ENCODE measurements around the gene KCNJ11. TPM values are rescaled to one million over a fixed set of nuclear protein-coding genes. Genes with fewer than 3 reads are reported as not detected.

Gene KCNJ11
- total RNA-seq, 1 experiment from 2014 or later = 7.5 TPM

DNA sequence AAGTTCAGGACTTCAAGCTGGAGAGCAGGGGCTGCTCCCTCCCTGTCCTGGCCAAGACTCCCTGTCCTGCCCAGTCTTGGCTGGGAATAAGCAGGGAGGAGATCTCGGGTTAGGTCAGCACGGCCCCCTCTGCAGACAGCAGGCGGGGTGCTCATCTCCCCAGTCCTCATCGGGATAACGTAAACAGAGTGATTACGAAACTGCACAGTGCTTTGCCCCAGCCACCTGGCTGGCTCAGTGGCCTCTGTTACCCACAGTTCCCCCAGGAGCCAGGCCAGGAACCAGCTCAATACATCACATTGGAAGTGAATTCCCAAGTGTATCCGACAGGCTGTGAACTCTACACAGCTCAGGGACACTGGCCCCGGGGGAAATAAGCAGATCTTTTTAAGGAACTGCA lies 42.7 kb upstream of the KCNJ11 start:
- RAD21 ChIA-PET (ENCODE audit: low non-redundant PET in 1 of 2, low total read pairs in 2 of 2, uncharacterized antibody in 2 of 2, unreplicated experiment in 2 of 2) = no interaction called here
- Histone ChIP-seq H3K79me2 (ENCODE audit: insufficient read depth, low read length) (no peaks in the 10 kb centered on the region), H3K27ac (ENCODE audit: low read depth, low read length) (no peak overlapping the region), H3K4me1 (ENCODE audit: control insufficient read depth in 1 of 2, insufficient read depth in 2 of 2, low read length in 2 of 2) (no peaks in the 10 kb centered on the region), H3K9ac (ENCODE audit: low read length) (no peak overlapping the region), H4K20me1 (ENCODE audit: insufficient read depth) (no peaks in the 10 kb centered on the region), H3K4me3 (replicated peaks in 1 of 2; ENCODE audit: low read depth in 1 of 2, low read length in 2 of 2) (no peak overlapping the region), H3K9me2 (ENCODE audit: insufficient read depth) (no peaks in the 10 kb centered on the region), H3K27me3 (ENCODE audit: insufficient read depth, low read length) (no peaks in the 10 kb centered on the region), H3K36me3 (ENCODE audit: control insufficient read depth in 1 of 2, insufficient read depth in 2 of 2, low read length in 2 of 2) (no peaks in the 10 kb centered on the region), H3K4me2 (ENCODE audit: low read length) (no peak overlapping the region), H2AFZ (ENCODE audit: low read depth, low read length, poor library complexity, severe bottlenecking) (no peak overlapping the region), H3K9me3 (ENCODE audit: control insufficient read depth in 1 of 2, insufficient read depth in 1 of 2, low read depth in 1 of 2, low read length in 2 of 2) (no peaks in the 10 kb centered on the region)
- no peak for TF ChIP-seq POLR2AphosphoS5 (IDR thresholded peaks at IDR 0.05; ENCODE audit: low read depth, low read length)
- TF ChIP-seq, protein P1, sequence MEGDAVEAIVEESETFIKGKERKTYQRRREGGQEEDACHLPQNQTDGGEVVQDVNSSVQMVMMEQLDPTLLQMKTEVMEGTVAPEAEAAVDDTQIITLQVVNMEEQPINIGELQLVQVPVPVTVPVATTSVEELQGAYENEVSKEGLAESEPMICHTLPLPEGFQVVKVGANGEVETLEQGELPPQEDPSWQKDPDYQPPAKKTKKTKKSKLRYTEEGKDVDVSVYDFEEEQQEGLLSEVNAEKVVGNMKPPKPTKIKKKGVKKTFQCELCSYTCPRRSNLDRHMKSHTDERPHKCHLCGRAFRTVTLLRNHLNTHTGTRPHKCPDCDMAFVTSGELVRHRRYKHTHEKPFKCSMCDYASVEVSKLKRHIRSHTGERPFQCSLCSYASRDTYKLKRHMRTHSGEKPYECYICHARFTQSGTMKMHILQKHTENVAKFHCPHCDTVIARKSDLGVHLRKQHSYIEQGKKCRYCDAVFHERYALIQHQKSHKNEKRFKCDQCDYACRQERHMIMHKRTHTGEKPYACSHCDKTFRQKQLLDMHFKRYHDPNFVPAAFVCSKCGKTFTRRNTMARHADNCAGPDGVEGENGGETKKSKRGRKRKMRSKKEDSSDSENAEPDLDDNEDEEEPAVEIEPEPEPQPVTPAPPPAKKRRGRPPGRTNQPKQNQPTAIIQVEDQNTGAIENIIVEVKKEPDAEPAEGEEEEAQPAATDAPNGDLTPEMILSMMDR (IDR thresholded peaks at IDR 0.05 in 2 of 3, conservative IDR thresholded peaks at IDR 0.05 in 1 of 3; ENCODE audit: borderline replicate concordance in 1 of 3, insufficient read depth in 1 of 3, low read depth in 2 of 3, low read length in 2 of 3) = no peak
- no peak for TF ChIP-seq YY1 (IDR thresholded peaks at IDR 0.05; ENCODE audit: extremely low read depth, insufficient replicate concordance, low read depth, low read length)
- TF ChIP-seq SP1 (IDR thresholded peaks at IDR 0.05; ENCODE audit: low read depth) = no peak
- no peak for TF ChIP-seq EZH2 (IDR thresholded peaks at IDR 0.05)
- no peak for TF ChIP-seq FOSL1 (IDR thresholded peaks at IDR 0.05; ENCODE audit: low read depth)
- TF ChIP-seq SRF (IDR thresholded peaks at IDR 0.05; ENCODE audit: low read depth) = no peak
- no peak for TF ChIP-seq CEBPB (IDR thresholded peaks at IDR 0.05; ENCODE audit: low read depth)
- TF ChIP-seq EGR1 (IDR thresholded peaks at IDR 0.05; ENCODE audit: low read depth) = no peak
- TF ChIP-seq, protein P2, sequence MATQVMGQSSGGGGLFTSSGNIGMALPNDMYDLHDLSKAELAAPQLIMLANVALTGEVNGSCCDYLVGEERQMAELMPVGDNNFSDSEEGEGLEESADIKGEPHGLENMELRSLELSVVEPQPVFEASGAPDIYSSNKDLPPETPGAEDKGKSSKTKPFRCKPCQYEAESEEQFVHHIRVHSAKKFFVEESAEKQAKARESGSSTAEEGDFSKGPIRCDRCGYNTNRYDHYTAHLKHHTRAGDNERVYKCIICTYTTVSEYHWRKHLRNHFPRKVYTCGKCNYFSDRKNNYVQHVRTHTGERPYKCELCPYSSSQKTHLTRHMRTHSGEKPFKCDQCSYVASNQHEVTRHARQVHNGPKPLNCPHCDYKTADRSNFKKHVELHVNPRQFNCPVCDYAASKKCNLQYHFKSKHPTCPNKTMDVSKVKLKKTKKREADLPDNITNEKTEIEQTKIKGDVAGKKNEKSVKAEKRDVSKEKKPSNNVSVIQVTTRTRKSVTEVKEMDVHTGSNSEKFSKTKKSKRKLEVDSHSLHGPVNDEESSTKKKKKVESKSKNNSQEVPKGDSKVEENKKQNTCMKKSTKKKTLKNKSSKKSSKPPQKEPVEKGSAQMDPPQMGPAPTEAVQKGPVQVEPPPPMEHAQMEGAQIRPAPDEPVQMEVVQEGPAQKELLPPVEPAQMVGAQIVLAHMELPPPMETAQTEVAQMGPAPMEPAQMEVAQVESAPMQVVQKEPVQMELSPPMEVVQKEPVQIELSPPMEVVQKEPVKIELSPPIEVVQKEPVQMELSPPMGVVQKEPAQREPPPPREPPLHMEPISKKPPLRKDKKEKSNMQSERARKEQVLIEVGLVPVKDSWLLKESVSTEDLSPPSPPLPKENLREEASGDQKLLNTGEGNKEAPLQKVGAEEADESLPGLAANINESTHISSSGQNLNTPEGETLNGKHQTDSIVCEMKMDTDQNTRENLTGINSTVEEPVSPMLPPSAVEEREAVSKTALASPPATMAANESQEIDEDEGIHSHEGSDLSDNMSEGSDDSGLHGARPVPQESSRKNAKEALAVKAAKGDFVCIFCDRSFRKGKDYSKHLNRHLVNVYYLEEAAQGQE (IDR thresholded peaks at IDR 0.05; ENCODE audit: low read depth) = no peak
- no peak for TF ChIP-seq SIN3A (IDR thresholded peaks at IDR 0.05; ENCODE audit: low read depth)
- no peak for TF ChIP-seq EZH2phosphoT487 (IDR thresholded peaks at IDR 0.05; ENCODE audit: borderline replicate concordance)
- no peak for TF ChIP-seq ZNF274 (IDR thresholded peaks at IDR 0.05; ENCODE audit: low read depth, low read length)
- TF ChIP-seq ZFX (IDR thresholded peaks at IDR 0.05) = no peak
- TF ChIP-seq RAD21 (IDR thresholded peaks at IDR 0.05; ENCODE audit: low read depth) = no peak
- TF ChIP-seq, protein P3, sequence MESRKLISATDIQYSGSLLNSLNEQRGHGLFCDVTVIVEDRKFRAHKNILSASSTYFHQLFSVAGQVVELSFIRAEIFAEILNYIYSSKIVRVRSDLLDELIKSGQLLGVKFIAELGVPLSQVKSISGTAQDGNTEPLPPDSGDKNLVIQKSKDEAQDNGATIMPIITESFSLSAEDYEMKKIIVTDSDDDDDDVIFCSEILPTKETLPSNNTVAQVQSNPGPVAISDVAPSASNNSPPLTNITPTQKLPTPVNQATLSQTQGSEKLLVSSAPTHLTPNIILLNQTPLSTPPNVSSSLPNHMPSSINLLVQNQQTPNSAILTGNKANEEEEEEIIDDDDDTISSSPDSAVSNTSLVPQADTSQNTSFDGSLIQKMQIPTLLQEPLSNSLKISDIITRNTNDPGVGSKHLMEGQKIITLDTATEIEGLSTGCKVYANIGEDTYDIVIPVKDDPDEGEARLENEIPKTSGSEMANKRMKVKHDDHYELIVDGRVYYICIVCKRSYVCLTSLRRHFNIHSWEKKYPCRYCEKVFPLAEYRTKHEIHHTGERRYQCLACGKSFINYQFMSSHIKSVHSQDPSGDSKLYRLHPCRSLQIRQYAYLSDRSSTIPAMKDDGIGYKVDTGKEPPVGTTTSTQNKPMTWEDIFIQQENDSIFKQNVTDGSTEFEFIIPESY (IDR thresholded peaks at IDR 0.05; ENCODE audit: extremely low read depth, insufficient replicate concordance, low read length) = no peak
- TF ChIP-seq, protein P4, sequence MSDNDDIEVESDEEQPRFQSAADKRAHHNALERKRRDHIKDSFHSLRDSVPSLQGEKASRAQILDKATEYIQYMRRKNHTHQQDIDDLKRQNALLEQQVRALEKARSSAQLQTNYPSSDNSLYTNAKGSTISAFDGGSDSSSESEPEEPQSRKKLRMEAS (IDR thresholded peaks at IDR 0.05) = no peak
- no peak for TF ChIP-seq POLR2A (IDR thresholded peaks at IDR 0.05; ENCODE audit: borderline replicate concordance, extremely low read depth, insufficient read depth, insufficient read length)
- TF ChIP-seq, protein P5, sequence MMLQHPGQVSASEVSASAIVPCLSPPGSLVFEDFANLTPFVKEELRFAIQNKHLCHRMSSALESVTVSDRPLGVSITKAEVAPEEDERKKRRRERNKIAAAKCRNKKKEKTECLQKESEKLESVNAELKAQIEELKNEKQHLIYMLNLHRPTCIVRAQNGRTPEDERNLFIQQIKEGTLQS (IDR thresholded peaks at IDR 0.05) = no peak
- DNase-seq (ENCODE audit: low read depth, low spot score) (no peak), ATAC-seq (no peak)
- intact Hi-C loops (cut with micrococcal nuclease) = no loop called here
- CTCF ChIA-PET = interaction anchor here (0.9 kb wide), 1 partner anchor 77 kb away, joined by 3 read pairs; no protein-coding TSS in a partner anchor
- POLR2A ChIA-PET = no interaction called here
- no TSS peak for BruUV-seq (replicated peaks)

All from HCT116 (cell line).